Neural progenitor cell (in vitro differentiated cells): Measurements from ENCODE around the gene PSORS1C2. TPM values are rescaled to one million over a fixed set of nuclear protein-coding genes. Genes with fewer than 3 reads are reported as not detected.
A peak's percentile ranks its signal among the peaks of the same experiment; 100 is the strongest.

Experiments used
- DNase-seq: peaks from one replicate; pipeline ENCODE4 v3.0.0-alpha.2; 2016; ENCODE audit warnings: low spot score
- H2AFZ ChIP-seq: fragments of 200-600 bp; sonication (generic); replicated peaks from 2 replicates; pipeline ENCODE4 v1.6.1; 2016; ENCODE audit warnings: antibody characterized with exemption
- H3F3A ChIP-seq: fragments of 200-600 bp; sonication (generic); 2 replicates; pipeline ENCODE4 v1.6.1; 2016; ENCODE audit warnings: antibody characterized with exemption, low read depth
- H3K27ac ChIP-seq: fragments of 200-600 bp; sonication (generic); 2 replicates; pipeline ENCODE4 v1.5.1; 2016; ENCODE audit warnings: mild to moderate bottlenecking
- H3K27me3 ChIP-seq: fragments of 200-600 bp; sonication (generic); 2 replicates; pipeline ENCODE4 v1.6.1; 2016; ENCODE audit warnings: mild to moderate bottlenecking, moderate library complexity
- H3K36me3 ChIP-seq: fragments of 200-600 bp; sonication (generic); 2 replicates; pipeline ENCODE4 v1.5.1; 2016
- H3K4me1 ChIP-seq: fragments of 200-600 bp; sonication (generic); 2 replicates; pipeline ENCODE4 v1.6.1; 2016; ENCODE audit warnings: mixed run types
- H3K4me2 ChIP-seq: fragments of 200-600 bp; sonication (generic); 2 replicates; pipeline ENCODE4 v1.6.1; 2016
- H3K4me3 ChIP-seq: fragments of 200-600 bp; sonication (generic); 2 replicates; pipeline ENCODE4 v1.5.1; 2016
- H3K79me2 ChIP-seq: fragments of 200-600 bp; sonication (generic); 2 replicates; pipeline ENCODE4 v1.6.1; 2016; ENCODE audit warnings: low read depth
- H3K9ac ChIP-seq: fragments of 200-600 bp; sonication (generic); 2 replicates; pipeline ENCODE4 v1.6.1; 2016
- H3K9me3 ChIP-seq: fragments of 200-600 bp; sonication (generic); 2 replicates; pipeline ENCODE4 v1.5.1; 2016; ENCODE audit warnings: low read depth
- H4K20me1 ChIP-seq: fragments of 200-600 bp; sonication (generic); 2 replicates; pipeline ENCODE4 v1.6.1; 2016; ENCODE audit warnings: low read depth
- H3K27ac Mint-ChIP-seq: 3 replicates; pipeline ENCODE4 v1.8.0; 2021; ENCODE audit warnings: mixed read lengths
- H3K27me3 Mint-ChIP-seq: 2 replicates; pipeline ENCODE4 v1.8.0; 2022; ENCODE audit warnings: low read depth, mild to moderate bottlenecking, inconsistent platforms, moderate library complexity, mixed read lengths; ENCODE audit not compliant: insufficient read depth
- H3K36me3 Mint-ChIP-seq: 3 replicates; pipeline ENCODE4 v1.8.0; 2021; ENCODE audit warnings: mixed read lengths
- H3K4me1 Mint-ChIP-seq: 3 replicates; pipeline ENCODE4 v1.8.0; 2021; ENCODE audit warnings: mixed read lengths
- H3K4me3 Mint-ChIP-seq: 3 replicates; pipeline ENCODE4 v1.8.0; 2021; ENCODE audit warnings: mild to moderate bottlenecking, moderate library complexity, mixed read lengths
- H3K9me3 Mint-ChIP-seq: 3 replicates; pipeline ENCODE4 v1.8.0; 2020; ENCODE audit warnings: mixed read lengths
- CTCF ChIP-seq: fragments of 200-600 bp; sonication (generic); IDR thresholded peaks from 2 replicates; pipeline ENCODE4 v1.5.1; 2017; ENCODE audit warnings: antibody characterized with exemption, mild to moderate bottlenecking
- EZH2 ChIP-seq: fragments of 200-600 bp; sonication (generic); IDR thresholded peaks from 2 replicates; pipeline ENCODE4 v1.6.1; 2017; ENCODE audit warnings: antibody characterized with exemption, mild to moderate bottlenecking, moderate library complexity
- EZH2phosphoT487 ChIP-seq: fragments of 200-600 bp; sonication (generic); IDR thresholded peaks from 2 replicates; pipeline ENCODE4 v1.6.1; 2017; ENCODE audit warnings: antibody characterized with exemption
- total RNA-seq: library from RNA; depleted of rRNA; stranded (reverse); fragments of >200 nt; gene quantifications from 2 replicates; pipeline ENCODE4 v1.2.3, GENCODE V29; 2015; ENCODE audit warnings: low replicate concordance

The PSORS1C2 gene
- total RNA-seq, 1 donor from 2014 or later: not detected

- Histone ChIP-seq H3K27me3 (no peaks in the 10 kb centered on the region), H3K4me3 (no peak overlapping the region), H3K4me1 (peaks cover 13% of the 10 kb centered on the region), H3K79me2 (no peaks in the 10 kb centered on the region), H3K9ac (no peak overlapping the region), H2AFZ (peak overlapping the region; percentile 60), H3F3A (no peaks in the 10 kb centered on the region), H3K9me3 (no peaks in the 10 kb centered on the region), H3K36me3 (no peaks in the 10 kb centered on the region), H4K20me1 (no peaks in the 10 kb centered on the region), H3K4me2 (peak overlapping the region; percentile 22), H3K27ac (no peak overlapping the region)
- no peaks in the 10 kb centered on the region for H3K36me3 Mint-ChIP-seq
- TF ChIP-seq EZH2 (no peak), EZH2phosphoT487 (no peak)
- H3K27ac Mint-ChIP-seq: peak overlapping the region; percentile 38
- no peak overlapping the region for H3K4me3 Mint-ChIP-seq
- peaks cover 7% of the 10 kb centered on the region for H3K27me3 Mint-ChIP-seq
- no peaks in the 10 kb centered on the region for H3K9me3 Mint-ChIP-seq
- peaks cover 20% of the 10 kb centered on the region for H3K4me1 Mint-ChIP-seq
- no peak for DNase-seq
Measured at GRCh38 chr6:31125162-31125561, 13.7 kb downstream of the PSORS1C2 start.

GRCh38 chr6:31122791-31123706, 15.8 kb downstream of the PSORS1C2 start:
- Histone ChIP-seq H3F3A (no peaks in the 10 kb centered on the region), H4K20me1 (no peaks in the 10 kb centered on the region), H3K9ac (no peak overlapping the region), H3K4me3 (no peak overlapping the region), H3K4me2 (no peak overlapping the region), H3K79me2 (no peaks in the 10 kb centered on the region), H3K36me3 (no peaks in the 10 kb centered on the region), H3K27me3 (no peaks in the 10 kb centered on the region), H3K27ac (no peak overlapping the region), H3K4me1 (peaks cover 13% of the 10 kb centered on the region), H3K9me3 (no peaks in the 10 kb centered on the region), H2AFZ (no peak overlapping the region)
- peaks cover 5% of the 10 kb centered on the region for H3K27me3 Mint-ChIP-seq
- peaks cover 18% of the 10 kb centered on the region for H3K4me1 Mint-ChIP-seq
- no peaks in the 10 kb centered on the region for H3K36me3 Mint-ChIP-seq
- no peak overlapping the region for H3K4me3 Mint-ChIP-seq
- peak overlapping the region; percentile 66 for H3K27ac Mint-ChIP-seq
- TF ChIP-seq EZH2: no peak
- no peak for TF ChIP-seq CTCF
- TF ChIP-seq EZH2phosphoT487: no peak
- no peak for DNase-seq
- H3K9me3 Mint-ChIP-seq: no peaks in the 10 kb centered on the region

- TF ChIP-seq CTCF (no peak), EZH2phosphoT487 (no peak), EZH2 (no peak)
- Histone ChIP-seq H3K27ac (no peak overlapping the region), H4K20me1 (no peaks in the 10 kb centered on the region), H3K9me3 (no peaks in the 10 kb centered on the region), H3K79me2 (no peaks in the 10 kb centered on the region), H3K4me3 (no peak overlapping the region), H3K9ac (no peak overlapping the region), H3K4me1 (peaks cover 6% of the 10 kb centered on the region), H3K36me3 (no peaks in the 10 kb centered on the region), H3K4me2 (no peak overlapping the region), H3F3A (no peaks in the 10 kb centered on the region), H3K27me3 (no peaks in the 10 kb centered on the region), H2AFZ (no peak overlapping the region)
- Mint-ChIP-seq H3K4me3 (no peak overlapping the region), H3K36me3 (no peaks in the 10 kb centered on the region), H3K27me3 (peaks cover 5% of the 10 kb centered on the region), H3K9me3 (no peaks in the 10 kb centered on the region), H3K27ac (no peak overlapping the region), H3K4me1 (peaks cover 12% of the 10 kb centered on the region)
- no peak for DNase-seq
Measured at GRCh38 chr6:31121131-31121790, 17.6 kb downstream of the PSORS1C2 start.
